HG02973 (cell line): ENCODE results near the gene GSG1.
"Not testable (repeated sequence)": the region's sequence is repeated elsewhere in the genome, so short reads cannot be mapped to it uniquely, and the experiment has no call there.

Experiments used
- ATAC-seq: cut with Tn5 transposase; IDR thresholded peaks from one replicate; pipeline ENCODE4 v1.9.1; 2021; ENCODE audit warnings: moderate library complexity; ENCODE audit not compliant: unreplicated experiment

GSG1 gene

DNA sequence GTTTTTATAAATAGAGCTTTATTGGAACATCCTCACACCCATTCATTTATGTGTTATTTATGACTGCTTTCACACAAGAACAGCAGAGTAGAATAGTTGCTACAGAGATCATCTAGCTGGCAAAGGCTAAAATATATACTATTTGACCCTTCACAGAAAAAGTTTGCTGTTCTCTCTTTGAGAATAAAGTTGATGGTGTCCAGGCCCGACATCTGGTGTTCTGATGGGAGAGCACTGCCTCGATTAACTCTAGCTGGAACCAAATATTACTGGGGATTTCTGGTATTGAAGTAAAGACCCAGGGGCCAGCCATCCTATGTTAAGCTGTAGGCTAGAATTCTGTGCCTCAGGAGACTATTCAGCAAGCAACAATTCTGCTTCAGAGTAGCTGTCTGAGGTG, 37.5 kb downstream of the GSG1 start:
- no peak for ATAC-seq

DNA sequence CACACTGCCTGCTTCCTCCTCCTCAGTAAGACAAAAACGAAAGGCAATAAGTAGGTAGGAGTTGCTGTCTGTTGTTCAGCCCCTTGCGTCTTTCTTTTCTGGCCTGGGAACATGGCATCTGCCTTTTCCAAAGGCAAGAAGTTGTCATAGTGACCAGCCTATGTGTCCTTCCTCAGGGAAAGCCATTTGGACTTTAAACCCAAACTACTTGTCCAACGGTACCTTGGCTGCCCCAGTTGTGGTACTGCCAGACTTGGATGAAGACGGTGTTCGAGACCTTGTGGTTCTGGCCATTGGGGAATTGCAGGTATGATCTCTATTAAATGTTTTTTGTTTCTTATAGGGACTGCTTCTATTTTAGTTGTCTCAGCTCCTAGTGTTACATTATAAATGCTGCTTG, 40.8 kb downstream of the GSG1 start:
- ATAC-seq: no peak

DNA sequence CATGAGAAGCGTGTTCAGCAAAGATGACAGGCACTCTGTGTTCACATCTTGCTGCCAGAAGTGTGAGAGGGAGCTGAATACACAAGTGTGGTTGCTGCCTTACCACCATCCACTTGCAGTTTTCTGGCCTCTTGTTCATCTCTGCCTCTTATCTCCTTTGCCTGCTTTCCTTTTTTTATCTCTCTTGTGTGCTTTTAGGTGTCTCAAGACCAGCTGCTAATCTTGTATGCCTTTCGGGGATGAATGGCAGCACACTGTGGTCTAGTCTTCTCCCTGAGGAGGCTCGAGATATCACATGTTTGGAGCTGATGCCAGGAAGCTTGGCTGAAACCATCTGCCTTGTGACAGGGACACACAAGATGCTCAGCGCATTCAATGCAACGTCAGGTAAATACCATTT, 42.1 kb downstream of the GSG1 start:
- no peak for ATAC-seq

DNA sequence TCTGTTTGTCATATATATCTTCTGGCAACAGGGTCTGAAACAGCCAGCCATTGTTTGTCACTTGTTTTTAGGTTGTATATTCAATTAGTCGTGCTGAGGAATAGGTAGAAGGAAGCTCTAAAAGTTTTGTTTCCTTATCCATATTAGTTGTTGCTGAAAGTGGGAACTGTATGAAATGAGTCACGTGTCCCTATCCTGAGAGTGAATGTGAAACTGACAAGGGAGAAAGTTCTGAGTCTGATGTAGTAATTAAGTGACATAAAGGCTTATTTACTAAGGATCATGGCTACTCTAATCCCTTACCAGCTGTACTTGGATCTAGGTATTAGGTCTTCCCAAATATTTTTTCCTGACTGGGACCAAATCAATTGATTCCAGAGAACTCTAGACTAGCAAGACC, 42.9 kb downstream of the GSG1 start:
- no peak for ATAC-seq

DNA sequence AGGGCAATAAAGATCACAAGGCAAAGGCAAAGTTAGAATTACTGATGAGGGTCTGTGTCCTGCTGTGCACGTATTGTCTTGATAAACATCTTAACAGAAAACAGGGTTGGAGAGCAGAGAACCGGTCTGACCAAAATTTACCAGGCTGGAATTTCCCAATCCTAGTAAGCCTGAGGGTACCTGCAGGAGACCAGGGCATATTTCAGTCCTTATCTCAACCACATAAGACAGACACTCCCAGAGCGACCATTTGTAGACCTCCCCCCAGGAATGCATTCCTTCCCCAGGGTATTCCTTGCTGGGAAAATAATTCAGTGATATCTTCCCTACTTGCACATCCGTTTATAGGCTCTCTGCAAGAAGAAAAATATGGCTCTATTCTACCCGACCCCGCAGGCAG, 49.9 kb downstream of the GSG1 start:
- not testable (repeated sequence) for ATAC-seq

DNA sequence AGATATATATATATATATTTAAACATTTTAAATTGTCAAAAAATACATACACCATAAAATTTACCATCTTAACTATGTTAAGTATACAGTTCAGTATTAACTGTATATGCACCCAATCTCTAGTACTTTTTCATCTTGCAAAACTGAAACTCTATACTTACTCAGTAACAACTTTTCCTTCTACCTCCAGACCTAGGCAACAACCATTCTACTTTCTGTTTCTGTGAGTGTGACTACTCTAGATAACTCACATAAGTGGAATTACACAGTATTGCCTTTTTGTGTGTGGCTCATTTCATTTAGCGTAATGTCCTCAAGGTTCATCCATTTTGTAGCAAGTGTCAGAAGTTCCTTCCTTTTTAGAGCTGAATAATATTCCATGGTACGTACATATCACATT, 51.0 kb downstream of the GSG1 start:
- no peak for ATAC-seq

DNA sequence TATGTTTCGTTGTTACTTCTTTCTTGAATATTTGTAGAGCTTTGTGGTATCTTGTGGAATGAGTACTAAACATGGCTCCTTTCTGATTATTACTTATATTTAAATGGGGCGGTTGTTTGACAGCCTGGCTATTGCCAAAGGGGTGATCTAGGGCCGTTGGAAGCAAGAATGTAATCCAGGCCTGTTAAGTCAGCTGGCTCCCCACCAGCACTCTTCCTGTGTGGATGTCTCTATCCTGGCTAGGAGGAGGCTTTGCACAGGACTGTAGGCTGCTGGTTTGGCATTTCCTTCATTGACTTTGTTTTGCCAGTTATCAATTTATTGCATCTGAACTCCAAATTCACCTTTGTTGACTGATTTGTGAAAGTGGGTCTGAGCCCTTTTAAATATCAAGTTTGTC, 53.7 kb downstream of the GSG1 start:
- ATAC-seq: no peak

DNA sequence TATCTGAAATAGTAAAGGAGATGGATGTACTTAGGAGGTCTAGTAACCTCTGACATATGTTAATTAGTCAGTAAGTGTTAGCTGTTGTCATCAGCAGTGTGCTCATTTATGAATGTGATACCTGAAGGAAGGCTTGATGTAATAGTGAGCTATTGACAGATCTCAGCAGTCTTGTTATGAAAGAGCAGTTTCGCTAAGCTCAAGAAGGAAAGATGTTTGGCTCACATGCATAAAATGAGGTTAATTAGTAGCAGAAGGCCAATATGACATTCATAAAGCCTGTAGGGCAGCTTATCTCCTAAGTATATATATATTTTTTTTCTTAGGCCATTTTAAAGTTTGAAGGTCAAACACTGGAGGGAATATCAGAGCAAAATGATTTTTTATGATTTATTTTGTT, 56.5 kb downstream of the GSG1 start:
- no peak for ATAC-seq

DNA sequence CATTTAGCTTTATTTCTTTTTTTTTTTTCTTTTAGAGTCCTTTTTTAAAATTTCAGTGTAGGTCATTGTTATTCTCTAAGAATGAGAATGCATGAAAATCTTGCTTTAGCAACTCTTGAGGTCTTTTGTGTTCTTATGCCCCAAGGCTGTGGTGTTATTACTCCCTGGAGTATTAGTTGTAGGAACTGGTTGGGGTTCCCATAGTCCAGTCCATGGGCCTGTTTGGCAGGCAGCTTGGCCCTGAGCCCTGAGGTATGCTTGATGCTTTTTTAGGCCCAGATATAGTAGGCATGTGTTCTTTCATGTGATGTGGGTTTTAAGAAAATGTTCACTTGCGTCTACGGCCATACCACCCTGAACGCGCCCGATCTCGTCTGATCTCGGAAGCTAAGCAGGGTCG, 57.7 kb downstream of the GSG1 start:
- ATAC-seq: no peak

DNA sequence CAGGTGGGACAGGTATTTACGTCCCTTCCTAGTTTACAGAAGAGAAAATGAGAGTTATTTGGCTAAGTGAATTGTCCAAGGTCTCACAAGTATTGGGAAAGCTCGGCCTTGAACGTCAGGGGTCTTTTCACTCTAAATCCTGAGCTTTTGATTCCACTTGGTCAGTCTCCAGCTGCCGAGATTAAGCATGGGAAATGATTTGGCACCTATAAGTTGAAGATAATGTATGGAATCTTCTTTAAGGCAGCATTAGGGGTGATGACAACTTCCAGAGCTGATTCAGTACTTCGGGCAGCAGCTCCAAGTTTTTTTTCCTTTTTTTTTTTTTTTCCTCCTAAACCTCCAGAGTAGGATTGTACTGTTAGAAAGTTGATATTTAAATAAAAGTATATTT, 58.6 kb downstream of the GSG1 start:
- ATAC-seq: no peak

DNA sequence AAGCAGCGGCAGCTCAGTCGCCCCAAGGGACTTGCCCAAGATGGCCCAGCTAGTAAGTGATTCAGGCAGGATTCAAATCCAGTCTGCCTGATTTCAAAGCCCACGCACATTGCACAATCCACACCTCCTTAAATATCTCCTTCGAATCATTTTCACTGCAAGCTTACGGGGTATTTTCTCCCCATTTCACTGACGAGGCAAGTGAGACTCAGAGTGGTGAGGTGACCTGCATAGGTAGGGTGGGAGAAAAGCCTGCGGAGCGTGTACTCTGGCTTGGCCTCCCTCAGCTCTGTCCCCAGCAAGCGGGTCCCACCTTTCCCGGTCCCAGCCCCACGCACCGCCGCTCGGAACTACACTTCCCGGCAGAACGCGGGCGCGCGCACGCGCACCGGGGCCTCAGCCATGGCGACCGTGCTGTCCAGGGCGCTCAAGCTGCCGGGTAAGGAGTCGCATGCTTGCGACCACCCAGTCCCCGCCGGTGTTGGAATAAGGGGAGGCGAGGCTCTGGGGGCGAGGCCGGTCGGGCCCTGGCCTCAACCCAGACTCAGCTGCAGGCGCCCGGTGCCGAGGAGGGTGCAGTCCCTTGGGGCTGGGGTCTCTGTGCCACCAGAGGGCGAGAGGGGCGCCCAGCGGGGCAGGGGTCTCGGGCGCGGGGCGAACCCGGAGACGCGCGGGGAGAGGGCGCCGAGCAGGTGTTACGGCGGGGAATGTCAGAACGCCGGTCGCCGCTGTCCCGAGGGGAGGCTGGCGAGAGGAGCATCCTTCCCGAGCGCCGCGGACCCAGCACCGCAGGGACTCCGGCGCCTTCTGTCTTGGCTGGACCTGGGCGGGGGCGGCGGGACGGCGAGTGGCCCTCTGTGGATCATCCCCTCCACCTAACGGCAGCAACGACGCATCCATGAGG, 59.2 kb downstream of the GSG1 start, which contains the start of gene FAM234B:
FAM234B (plus strand) TSS at position 380 of the 904 bp plus-strand sequence; CDS start at position 403, 23 bp downstream.
- peak; percentile 81 for ATAC-seq

DNA sequence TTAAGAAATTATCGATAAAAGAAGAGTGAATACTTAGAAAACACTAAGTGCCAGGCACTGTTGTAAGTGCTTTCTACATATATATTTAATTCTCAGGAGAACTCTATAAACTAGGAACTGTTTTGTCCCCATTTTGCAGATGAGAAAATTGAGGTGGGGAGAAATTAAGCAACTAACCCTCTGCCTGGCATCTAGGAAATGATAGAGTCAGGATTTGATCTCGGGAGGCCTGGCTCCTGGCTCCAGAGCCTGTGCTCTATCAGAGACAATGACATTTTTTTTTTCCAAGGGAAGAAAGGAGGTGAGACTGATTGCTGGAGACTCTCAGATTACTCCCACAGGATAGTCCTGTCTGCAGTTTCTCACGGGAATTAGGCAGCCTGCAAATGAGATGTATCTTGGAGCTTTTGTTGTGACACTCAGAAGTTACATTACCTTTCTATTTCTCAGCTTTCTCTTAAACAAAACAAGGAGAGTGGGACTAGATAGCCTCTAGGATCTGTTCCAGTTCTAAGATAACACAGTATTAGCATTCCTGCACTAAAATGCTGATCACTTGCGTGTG, 60.7 kb downstream of the GSG1 start:
- no peak for ATAC-seq

DNA sequence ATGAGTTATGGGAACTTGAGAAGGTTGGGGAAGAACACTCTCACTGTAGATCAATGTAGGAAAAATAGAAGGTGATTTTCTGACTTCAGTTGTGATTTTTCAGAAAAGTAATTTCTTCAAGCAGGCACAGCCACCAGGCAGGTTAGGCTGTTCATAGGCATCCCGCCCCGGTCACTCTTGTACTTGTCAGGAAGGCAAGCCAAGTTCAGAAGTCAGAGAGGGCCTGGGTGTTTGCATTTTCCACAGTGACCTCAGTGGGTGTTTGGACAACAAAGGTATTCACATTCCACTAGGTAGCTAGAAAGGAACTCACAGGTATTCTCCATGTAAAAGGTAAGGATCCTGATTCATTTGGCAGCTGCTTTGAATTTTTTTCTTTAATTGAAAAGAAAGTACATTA, 62.2 kb downstream of the GSG1 start:
- ATAC-seq: no peak

DNA sequence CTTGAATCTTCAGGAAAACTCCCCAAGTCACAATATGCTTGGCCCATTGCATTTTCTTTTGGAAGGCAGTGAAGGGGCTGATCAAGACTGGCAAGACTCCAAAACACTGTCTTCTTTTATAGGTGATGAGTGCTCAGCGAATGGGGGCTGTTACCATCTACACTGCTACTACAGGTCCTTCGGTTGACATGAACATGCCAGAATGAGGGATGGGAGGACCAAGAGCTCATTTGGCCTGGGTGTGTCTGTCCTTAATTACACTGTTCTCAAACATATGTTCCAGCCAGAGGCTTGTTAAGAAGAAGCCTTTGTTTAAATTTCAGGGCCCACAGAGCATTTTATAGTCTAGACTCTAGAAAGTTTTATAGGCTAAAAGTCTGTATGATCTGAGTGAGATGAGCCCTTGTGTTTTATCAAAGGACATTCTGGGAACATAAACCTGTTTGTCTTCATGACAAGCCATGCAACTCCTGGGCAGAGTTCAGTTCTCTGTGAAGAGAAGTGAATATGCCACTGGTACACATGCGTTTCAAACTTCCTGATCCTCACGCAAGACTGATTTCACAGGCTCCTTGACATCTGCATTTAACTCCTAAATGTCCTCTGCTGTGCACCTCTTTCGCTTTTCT, 64.0 kb downstream of the GSG1 start:
- ATAC-seq: no peak

DNA sequence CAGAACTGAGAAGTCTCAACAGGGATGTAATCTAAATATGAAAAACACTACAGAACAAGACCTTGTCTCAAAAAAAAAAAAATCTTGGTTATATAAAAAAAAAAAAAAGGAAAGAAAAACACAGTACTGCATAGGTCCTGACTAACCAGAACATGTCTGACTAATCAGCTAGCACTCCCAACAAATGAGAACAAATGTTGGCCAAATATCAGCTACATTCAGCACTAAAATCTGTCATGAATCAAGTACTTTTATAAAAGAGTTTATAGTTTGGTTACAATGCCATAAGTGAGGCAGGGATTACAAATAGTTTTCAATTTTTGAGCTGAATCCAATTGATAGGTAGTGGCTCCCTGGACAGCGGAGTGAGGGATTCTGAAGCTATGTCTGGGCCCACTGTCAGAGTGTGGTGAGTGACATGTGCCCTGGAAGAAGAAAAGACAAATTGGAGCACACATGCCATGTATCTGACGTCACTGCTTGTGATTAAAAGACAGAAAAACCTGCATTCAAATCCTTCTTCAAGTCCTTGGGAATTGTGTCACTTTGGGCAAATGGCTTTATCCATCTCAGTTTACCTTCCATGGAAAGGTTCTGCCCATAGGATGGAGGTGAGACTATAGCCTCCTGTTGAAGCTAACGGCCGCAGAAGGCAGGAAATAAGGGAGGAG, 64.8 kb downstream of the GSG1 start:
- ATAC-seq: no peak

DNA sequence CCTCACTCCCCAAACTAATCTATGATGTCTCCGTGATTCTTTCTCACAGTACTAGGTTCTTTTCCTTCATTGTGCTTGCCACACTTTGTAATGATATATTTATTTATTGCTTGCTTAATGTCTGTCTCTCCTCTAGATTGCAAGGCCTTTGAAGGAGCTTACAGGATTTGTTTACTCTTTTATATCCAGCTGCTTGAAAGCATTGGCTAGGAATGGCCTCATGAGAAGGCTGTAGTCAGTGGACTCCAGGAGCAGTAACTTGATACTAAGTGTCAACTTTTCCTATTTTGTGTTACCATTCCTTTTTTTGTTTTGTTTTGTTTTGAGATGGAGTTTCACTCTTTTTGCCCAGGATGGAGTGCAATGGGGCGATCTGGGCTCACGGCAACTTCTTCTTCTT, 66.6 kb downstream of the GSG1 start:
- ATAC-seq: no peak

DNA sequence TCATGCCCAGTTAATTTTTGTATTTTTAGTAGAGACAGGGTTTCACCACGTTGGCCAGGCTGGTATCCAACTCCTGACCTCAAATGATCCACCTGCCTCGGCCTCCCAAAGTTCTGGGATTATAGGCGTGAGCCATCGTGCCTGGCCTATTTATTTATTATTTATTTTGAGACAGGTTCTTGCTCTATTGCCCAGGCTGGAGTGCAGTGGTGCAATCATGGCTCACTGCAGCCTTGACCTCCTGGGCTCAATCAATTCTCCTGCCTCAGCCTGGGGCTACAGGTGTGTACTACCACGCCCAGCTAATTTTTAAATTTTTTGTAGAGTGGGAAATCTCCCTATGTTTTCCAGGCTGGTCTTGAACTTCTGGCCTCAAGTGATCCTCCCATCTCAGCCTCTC, 68.1 kb downstream of the GSG1 start:
- not testable (repeated sequence) for ATAC-seq
